GM18508 (cell line): ENCODE measurements around the gene TGFB1.

ENCODE experiments used
- ATAC-seq: cut with Tn5 transposase; IDR thresholded peaks from one replicate; pipeline ENCODE4 v1.9.1; 2021; ENCODE audit warnings: moderate number of reproducible peaks; ENCODE audit not compliant: insufficient read depth, unreplicated experiment

The TGFB1 gene

DNA sequence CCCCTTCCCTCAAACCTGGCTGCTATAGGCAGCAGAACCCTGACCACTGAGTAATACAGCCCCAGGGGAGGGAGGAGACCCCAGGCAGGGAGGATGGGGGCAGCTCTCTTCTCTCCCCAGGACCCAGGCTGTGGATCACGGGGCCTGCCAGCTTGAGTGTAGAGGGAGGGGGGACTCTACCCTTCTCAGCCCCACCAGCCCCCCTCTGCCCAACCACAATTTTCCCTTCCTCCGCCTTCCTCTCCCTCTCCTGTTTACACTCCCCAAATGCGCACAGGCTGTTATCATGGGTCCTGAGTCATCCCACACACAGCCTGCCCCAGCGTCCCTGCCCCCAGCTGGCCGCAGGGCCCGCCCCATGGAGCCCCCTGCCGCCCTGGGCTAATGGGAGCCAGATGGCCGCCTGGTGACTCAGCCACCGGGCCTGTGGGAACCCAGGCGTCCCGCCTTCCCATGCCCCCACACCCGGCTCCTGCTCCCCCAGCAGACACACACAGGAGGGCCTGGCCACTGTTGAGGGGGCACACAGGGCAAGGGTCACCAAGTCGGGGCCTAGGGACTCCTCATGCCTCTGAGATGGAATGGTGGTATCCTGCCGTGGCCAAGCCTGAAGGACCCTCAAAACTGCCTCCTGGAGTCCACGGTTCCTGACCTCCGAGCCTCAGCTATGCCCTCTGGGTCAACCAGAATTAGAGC lies 30.1 kb downstream of the TGFB1 start:
- ATAC-seq, result no peak

DNA sequence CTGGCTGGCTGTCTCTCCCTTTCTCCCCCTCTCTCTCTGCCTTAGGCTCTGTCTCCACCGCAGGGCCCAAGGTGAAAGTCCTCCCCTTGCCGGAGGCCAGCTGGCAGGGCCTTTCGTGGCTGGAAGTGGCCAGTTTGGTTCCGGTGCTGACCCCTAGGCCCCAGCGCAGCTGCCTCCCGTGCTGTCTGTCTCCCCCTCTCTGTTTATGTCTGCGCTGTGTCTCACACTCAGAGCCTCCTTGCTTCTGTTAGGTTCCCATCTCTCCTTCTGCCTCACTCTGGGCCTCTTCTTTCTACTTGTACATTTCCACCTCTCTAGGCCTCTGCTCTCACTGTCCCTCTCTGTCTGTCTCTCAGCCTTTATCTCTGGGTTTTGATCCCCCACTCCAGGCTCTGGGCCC lies 30.7 kb downstream of the TGFB1 start:
- no peak for ATAC-seq

DNA sequence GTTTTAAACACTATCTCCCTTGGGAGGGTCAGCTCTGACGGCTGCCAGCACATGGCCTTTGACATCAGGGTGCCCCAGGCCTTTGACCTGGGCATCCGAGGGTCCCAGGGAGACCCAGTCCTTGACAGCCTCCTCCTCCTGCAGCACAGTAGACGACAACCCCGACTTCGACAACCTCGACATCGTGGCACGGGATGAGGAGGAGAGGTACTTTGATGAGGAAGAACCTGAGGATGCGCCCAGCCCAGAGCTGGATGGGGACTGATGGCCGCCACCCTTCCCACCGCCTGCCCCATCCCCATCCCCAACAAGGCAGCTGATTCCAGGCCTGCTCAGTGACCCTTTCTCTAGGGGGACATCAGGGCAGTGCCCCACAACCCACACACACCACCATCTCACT lies 31.3 kb downstream of the TGFB1 start:
- no peak for ATAC-seq

DNA sequence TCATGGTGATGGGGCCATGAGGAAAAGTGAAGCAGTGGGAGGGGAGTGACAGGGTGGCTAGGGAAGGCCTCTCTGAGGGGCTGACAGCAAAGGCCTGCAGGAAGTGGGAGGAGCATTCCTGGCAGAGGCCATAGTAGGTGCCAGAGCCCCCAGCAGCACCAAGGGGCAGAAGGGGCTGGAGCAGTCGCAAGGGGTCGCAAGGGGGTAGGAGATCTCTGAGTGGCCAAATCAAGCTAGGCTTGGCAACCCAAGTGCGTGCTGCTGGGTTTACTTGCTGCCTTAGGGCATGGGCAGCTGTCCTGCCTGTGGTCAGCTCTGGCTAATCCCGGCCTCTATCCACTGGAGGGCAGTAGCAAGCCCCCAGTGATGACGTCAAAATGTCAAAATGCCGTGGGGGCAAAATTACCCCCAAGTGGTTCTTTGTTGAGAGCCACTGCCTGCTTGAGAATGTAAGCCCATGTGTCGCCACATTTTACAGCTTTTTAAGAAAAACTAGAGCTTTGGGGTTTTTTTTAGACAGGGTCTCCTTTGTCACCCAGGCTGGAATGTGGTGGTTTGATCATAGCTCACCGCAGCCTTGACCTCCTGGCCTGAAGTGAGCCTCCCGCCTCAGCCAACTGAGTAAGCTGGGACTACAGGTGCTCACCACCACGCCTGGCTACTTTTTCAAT lies 32.0 kb downstream of the TGFB1 start:
- no peak for ATAC-seq

DNA sequence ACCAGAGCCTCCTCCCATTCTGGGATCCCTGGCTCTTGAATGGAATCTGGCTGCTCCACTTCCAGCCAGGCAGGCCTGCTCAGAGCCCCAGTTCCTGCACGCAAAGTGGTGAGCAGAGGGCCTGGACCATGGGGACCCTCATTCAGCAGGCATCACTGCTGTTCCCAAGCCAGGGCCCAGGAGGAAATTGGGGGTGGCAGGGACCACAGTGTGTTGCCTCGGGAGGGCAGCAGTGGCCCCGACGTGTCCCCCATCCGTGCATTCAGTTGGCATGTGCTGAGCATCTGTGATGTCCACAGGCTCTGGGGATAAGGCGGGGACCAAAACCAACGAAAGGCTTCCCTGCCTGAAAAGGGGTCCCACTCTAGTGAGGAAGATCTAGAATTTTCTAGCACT lies 32.5 kb downstream of the TGFB1 start:
- ATAC-seq, result no peak

DNA sequence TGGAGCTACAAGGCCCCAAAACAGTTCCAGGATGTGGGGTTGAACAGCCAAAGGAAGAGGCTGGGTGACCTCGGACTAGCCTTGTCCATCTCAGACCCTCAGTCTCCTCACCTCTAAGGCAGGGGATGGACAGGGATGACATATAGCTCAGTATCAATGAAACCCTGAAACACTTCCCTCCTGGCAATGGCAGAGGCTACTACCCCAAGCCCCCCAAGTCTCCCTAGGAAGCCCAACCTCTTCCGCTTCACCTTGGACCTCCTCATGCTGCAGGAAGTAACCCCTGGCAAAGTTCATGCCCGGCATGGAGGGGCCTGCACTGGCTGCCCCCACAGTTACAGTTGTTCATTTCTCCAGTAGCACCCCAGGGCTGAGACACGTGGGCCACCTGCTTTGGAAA lies 33.2 kb downstream of the TGFB1 start:
- ATAC-seq, result no peak

DNA sequence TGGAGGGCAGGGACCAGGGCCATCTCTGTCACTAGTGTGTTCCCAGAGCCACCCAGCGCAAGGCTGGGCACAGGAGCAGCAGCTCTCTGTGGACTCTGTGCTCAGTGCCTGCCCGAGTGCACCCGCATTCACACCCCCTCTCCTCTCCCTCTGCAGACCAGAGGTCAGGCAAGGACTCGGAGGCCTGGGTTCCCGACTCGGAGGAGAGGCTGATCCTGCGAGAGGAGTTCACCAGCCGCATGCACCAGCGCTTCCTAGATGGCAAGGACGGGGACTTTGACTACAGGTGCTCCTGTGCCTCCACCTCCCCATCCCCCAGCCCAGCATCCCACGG lies 33.6 kb downstream of the TGFB1 start:
- no peak for ATAC-seq

DNA sequence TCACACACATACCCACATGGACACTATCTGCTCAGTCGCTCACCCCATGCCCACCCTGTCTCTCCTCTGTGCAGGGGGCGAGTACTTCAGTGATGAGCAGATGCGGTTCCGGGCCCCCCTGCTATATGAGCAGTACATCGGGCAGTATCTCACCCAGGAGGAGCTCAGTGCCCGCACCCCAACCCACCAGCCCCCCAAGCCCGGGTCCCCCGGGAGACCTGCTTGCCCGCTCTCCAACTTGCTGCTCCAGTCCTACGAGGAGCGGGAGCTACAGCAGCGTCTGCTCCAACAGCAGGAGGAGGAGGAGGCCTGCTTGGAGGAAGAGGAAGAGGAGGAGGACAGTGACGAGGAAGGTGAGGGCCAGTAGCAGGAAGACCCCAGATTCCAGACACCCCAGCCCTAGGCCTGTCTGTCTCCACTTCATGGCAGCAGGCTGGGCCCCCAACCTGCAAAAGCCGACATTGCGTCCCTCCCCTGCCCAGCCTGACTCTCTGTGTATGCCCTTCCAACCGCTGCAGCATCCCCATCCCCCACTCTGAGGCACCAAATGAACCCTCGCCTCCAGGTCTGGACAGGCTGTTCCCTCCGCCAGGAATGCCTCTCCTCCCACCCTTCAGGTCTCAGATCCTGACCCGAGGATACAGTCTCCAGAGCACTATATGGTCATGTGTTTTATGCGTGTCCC lies 34.1 kb downstream of the TGFB1 start:
- ATAC-seq, result no peak

DNA sequence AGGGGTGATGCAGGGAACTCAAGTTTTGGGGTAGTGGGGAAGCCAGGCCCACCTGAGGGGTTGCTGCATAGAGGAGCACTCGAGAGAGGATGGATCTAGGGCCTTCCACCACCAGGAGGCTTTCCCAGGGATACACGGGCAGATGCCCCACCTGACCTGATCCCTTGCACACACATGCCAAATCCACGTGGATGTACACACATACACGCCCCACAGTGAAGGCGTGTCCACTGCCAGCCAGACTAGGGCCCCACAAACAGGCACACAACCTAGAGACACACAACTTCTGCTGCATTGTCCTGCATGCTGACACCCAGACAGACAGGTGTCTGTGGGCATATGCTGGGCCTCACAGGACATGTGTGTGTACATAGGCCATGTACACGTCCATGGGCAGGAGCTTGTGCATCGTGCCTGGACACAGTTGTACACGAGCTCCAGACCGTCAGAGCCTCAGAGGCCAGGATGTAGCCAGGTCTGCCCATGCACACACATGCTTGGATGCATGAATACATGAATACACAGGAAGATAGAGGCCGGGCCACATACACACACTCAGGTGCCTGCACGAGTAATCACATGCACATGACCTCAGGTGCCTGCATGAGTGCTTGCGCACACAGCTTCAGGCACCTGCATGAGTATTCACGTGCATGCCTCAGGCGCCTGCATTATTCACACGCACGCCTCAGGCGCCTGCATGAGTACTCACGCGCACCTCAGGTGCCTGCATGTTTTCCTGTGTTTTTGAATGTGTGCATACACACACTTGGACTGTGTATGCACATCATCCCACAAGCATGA lies 34.8 kb downstream of the TGFB1 start:
- no peak for ATAC-seq

DNA sequence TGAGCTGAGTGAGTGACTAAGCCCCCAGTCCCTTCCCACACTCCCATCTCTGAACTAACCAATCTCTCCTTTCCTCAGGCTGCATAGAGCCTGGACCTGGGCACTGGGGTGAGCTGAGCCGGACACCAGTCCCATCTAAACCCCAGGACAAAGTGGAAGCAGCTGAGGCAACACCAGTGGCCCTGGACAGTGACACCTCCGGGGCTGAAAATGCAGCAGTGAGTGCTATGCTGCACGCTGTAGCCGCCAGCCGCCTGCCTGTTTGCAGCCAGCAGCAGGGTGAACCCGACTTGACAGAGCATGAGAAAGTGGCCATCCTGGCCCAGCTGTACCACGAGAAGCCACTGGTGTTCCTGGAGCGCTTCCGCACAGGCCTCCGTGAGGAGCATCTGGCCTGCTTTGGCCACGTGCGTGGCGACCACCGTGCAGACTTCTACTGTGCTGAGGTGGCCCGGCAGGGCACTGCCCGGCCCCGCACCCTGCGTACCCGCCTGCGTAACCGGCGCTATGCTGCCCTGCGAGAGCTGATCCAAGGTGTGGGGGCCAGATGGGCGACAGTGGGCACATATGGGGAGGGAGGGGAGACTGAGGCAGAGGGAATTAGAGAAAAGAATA lies 37.3 kb downstream of the TGFB1 start:
- no peak for ATAC-seq

DNA sequence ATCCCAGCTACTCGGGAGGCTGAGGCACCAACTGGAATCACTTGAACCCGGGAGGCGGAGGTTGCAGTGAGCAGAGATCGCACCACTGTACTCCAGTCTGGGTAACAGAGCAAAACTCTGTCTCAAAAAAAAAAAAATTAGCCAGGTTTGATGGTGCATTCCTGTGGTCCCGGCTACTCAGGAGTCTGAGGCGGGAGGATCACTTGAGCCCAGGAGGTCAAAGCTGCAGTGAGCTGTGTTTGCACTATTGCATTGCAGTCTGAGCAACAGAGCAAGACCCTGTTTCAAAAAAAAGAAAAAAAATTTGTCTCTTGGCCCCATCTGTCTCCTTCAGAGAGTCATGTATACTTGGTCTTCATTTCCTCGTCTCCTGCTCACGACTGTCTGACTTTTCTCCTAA lies 42.1 kb downstream of the TGFB1 start:
- no peak for ATAC-seq

DNA sequence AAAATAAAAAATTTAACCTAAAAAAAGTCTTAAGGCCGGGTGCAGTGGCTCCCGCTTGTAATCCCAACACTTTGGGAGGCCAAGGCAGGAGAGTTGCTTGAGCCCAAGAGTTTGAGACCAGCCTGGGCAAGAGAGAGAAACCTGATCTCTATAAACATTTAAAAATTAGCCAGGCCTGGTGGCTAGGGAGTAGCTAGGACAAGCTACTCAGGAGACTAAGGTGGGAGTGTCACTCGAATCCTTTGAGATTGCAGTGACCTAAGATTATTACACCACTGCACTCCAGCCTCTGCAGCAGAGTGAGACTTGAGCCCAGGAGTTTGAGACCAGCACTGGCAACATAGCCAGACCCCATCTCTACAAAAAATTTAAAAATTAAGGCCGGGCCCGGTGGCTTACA lies 42.6 kb downstream of the TGFB1 start:
- no peak for ATAC-seq

DNA sequence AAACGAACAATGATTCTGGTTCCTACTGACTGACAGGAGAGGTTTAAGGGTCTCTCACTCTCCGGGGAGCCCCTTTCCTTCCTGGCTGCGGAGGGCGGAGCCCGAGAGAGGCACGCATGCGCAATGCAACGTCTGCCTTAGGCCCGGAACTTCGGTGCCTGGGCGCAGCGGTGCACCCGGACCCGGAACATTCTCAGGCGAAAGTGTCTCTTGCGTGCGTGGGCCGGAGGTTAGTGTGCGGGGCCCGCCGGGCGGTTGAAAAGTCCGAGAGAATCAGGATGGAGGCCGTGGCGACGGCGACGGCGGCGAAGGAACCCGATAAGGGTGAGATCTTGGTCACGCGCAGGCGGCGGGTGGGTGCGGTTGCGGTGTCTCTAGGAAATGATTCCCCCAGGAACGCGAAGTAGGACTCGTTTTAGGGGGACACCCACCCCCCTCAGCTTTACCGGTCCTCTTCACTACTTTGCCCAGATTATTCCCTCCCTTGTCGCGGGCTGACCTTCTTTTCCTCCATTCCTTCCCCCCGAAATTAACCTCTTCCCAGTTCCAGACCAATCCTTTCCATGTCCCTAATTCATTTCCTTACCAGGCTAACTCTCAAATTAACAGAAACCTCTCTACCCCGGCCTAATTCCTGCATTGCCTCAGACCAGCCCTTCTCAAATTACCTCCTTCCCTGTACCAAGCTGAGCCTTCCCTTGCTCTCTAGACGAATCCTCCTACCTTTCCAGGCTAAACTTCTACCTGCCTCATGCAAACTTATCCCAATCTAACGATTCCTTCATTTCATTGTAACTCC lies 43.5 kb downstream of the TGFB1 start, which contains the start of gene CCDC97:
Gene CCDC97 (plus strand): TSS at position 140 of the 799 bp plus-strand sequence. CDS start 139 bp downstream, at position 279.
- peak; percentile 39 for ATAC-seq

DNA sequence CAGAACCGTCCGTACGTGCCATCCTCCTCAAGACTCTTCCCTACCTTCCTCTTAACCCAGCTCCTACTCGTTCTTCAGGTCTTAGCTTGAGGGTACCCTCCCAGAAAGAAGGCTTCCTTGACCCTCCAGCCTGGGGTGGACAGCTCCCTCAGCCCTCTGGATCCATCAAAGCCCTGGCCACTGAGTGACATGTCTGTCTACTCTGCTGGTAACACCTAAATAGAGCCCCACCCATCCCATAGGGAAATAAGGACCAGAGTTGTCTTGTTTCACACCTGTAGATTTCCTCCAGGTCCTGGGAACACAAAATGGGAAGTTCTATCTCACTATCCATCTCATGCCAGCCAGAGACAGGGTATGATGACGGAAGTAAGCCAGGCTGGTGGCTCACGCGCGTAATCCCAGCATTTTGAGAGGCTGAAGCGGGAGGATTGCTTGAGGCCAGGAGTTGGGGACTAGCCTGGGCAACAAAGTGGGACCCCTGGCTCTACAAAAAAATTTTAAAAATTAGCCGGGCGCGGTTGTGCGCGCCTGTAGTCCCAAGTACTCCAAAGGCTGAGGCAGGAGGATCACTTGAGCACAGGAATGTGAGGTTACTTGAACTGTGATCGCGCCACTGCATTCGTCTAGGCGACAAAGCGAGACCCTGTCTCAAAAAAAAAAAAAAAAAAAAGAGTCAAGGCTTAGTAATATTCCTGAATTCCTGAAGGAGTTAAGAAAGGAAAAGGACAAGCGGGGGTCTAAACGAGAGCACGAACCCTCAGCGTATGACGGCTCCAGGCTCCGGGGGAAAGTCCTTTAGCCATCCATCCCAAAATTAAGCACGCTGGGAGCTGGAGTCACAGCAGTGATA lies 44.3 kb downstream of the TGFB1 start:
- ATAC-seq, result no peak

DNA sequence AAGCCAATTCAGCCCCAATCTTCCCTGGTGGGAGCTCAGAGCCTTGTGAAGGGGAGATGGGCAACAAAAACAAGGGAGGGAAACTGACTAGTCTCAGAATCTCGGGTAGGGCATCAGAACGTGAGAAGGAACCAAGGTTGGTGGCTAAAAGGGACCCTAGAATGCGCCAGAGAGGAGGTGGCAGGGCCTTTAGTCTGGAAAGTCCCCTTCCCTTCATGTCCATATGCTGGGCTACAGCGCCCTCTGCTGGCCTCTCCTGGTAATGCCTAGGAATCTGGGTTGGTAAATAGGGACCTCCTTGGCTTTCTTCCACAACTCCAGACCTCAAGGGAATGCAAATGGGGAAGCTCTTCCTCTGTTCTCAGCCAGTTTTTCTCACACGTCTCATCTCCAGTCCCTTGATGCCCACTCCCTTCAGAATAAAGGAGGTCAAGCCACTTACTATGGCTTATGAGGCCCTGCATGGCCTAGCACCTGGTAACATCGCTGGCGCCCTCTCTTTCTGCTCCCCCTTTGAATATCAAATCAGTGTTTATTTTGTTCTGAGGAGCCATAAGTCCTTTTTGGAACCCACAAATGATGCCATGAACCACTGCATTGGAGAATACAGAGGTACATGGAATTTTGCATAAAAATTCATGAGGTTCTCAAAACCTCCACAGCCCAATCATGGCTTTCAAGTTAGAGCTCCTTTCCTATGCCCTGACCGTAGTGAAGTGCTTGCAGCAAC lies 45.1 kb downstream of the TGFB1 start:
- ATAC-seq, result no peak

DNA sequence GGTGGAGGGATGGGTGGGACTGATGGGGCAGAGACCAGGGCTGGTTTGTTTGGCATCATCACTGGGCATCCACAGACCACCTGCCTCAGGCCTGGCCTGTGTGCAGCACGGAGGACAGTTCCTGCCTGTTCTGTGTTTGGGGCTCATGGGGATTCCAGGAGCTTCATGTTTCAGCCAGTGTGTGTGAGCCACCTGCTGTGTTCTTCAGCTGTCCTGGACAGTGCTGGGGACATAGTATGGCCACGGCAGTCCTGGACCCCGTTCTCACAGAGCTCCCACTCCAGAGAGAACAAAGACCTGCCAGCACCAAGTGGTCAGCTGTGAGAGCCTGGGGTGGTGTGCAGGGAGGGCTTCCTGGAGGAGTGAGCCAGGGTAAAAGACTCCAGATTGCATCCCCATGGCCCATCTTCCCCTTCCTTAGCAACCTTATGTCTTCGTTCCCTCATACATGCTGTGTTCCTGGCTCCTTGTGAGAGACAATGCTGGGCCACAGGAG lies 45.7 kb downstream of the TGFB1 start:
- ATAC-seq, result no peak

DNA sequence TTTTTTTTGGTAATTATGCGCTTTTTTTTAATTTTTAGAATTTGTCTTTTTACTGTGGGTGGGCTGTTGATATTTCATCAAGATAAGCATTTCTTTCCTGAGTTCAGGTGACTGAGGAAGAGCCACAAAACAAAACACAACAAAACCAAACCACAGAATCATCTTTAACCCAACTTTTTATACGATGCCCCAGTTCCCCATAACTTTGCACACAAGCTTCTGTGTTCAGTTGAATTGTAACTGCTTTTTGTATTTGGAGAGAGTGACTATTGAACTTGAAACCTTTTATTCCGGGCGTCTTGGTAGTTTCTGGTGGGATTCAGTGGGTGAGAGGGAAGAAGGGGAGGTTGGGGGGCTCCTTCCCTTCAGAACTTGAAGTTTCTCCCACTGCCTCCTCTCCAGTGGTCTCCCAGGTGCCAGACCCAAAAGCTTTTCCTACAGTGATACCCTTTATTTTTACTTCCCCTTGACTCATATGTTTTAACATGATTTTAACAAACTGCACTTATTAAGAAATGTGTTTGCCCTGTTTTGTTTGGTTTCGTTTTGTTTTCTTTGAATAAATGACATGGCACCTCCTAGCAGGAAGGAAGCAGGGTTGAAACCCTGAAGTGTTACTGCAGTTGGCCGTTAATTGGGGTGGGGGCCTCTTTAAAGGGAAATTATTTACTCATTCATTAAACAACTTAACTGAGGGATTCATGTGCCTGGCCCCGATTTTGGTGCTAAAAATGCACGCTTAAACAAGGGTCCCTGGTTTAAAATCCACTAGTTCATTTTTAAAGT lies 46.4 kb downstream of the TGFB1 start:
- ATAC-seq, result no peak
